Colonic mucosa (tissue), 4 donors: ENCODE results near the gene PCDH15. TPM values are rescaled to one million over a fixed set of nuclear protein-coding genes. Genes with fewer than 3 reads are reported as not detected.

Experiments
- DNase-seq: peaks from one replicate; pipeline ENCODE4 v3.0.0-alpha.2; 2020
- H3K27ac ChIP-seq: fragments of 200-600 bp; one replicate; pipeline ENCODE4 v1.8.0; 2021
- H3K27me3 ChIP-seq: fragments of 200-600 bp; one replicate; pipeline ENCODE4 v1.8.0; 2021
- H3K36me3 ChIP-seq: fragments of 200-600 bp; one replicate; pipeline ENCODE4 v1.8.0; 2021
- H3K4me1 ChIP-seq: fragments of 200-600 bp; one replicate; pipeline ENCODE4 v1.8.0; 2021; ENCODE audit warnings: mild to moderate bottlenecking
- H3K4me3 ChIP-seq: fragments of 200-600 bp; one replicate; pipeline ENCODE4 v1.8.0; 2021
- H3K9ac ChIP-seq, 2 donors: one replicate each; pipeline ENCODE4 v1.7.0; 2013; ENCODE audit warnings: control low read depth in 2 of 2, low read depth in 2 of 2, low read length in 2 of 2
- H3K9me3 ChIP-seq: fragments of 200-600 bp; one replicate; pipeline ENCODE4 v1.8.0; 2021
- CTCF ChIP-seq: fragments of 200-600 bp; IDR thresholded peaks from one replicate; pipeline ENCODE4 v1.8.0; 2022; ENCODE audit warnings: antibody characterized with exemption, mild to moderate bottlenecking
- intact Hi-C: fragments of 100-400 bp; cut with DNase I; formaldehyde crosslinking; loops from one replicate; pipeline ENCODE4 v1.14.1; 2022
- total RNA-seq, 2 donors: library from RNA; stranded (reverse); fragmentation: NEBNext Ultra II Directional in 1 of 2; extraction: Animal tissue kit (Norgen Biotek cat#: 25700) in 1 of 2; gene quantifications; one replicate each; pipeline ENCODE4 v1.2.1, GENCODE V29; 2021
- donor health status: healthy.
- donor health status: DM: no; HTN: no; CAD: no.
- donor health status: DM: no; HTN: no; CAD: no.

PCDH15 gene
- total RNA-seq, 2 donors from 2014 or later, result not detected

GRCh38 chr10:54259104-54259503 is 541.9 kb downstream of the PCDH15 start:
- intact Hi-C loops, result no loop called here
- Histone ChIP-seq H3K4me3 (no peak overlapping the region), H3K36me3 (no peaks in the 10 kb centered on the region), H3K4me1 (no peaks in the 10 kb centered on the region), H3K9me3 (no peaks in the 10 kb centered on the region), H3K27me3 (no peaks in the 10 kb centered on the region), H3K27ac (no peak overlapping the region), H3K9ac (no peak overlapping the region)
- DNase-seq, result no peak
- TF ChIP-seq CTCF, result no peak

GRCh38 chr10:54234832-54235231 is 566.2 kb downstream of the PCDH15 start:
- no peak overlapping the region for H3K27ac ChIP-seq
- no peaks in the 10 kb centered on the region for H3K4me1 ChIP-seq
- no peak for DNase-seq
- no peak overlapping the region for H3K4me3 ChIP-seq
- TF ChIP-seq CTCF, result no peak
- intact Hi-C loops, result no loop called here
- no peak overlapping the region for H3K9ac ChIP-seq
- H3K36me3 ChIP-seq, result no peaks in the 10 kb centered on the region
- no peaks in the 10 kb centered on the region for H3K9me3 ChIP-seq
- no peaks in the 10 kb centered on the region for H3K27me3 ChIP-seq

GRCh38 chr10:54203401-54203800 is 597.6 kb downstream of the PCDH15 start:
- no peaks in the 10 kb centered on the region for H3K9me3 ChIP-seq
- H3K36me3 ChIP-seq, result no peaks in the 10 kb centered on the region
- H3K4me1 ChIP-seq, result no peaks in the 10 kb centered on the region
- H3K4me3 ChIP-seq, result no peak overlapping the region
- H3K27me3 ChIP-seq, result no peaks in the 10 kb centered on the region
- no peak for DNase-seq
- no peak overlapping the region for H3K27ac ChIP-seq
- intact Hi-C loops, result no loop called here
- H3K9ac ChIP-seq, result no peak overlapping the region
- no peak for TF ChIP-seq CTCF

- Histone ChIP-seq H3K36me3 (no peaks in the 10 kb centered on the region), H3K9me3 (peaks cover 3% of the 10 kb centered on the region), H3K27ac (no peak overlapping the region), H3K9ac (no peak overlapping the region), H3K27me3 (no peaks in the 10 kb centered on the region), H3K4me1 (no peaks in the 10 kb centered on the region), H3K4me3 (no peak overlapping the region)
- DNase-seq, result no peak
- intact Hi-C loops, result no loop called here
- no peak for TF ChIP-seq CTCF
These were observed 603.0 kb downstream of the PCDH15 start for GRCh38 chr10:54198051-54198450.

- no peak overlapping the region for H3K4me3 ChIP-seq
- no peak for TF ChIP-seq CTCF
- no peaks in the 10 kb centered on the region for H3K36me3 ChIP-seq
- intact Hi-C loops, result no loop called here
- H3K27ac ChIP-seq, result no peak overlapping the region
- H3K27me3 ChIP-seq, result no peaks in the 10 kb centered on the region
- no peaks in the 10 kb centered on the region for H3K4me1 ChIP-seq
- no peak for DNase-seq
- peaks cover 3% of the 10 kb centered on the region for H3K9me3 ChIP-seq
- H3K9ac ChIP-seq, result no peak overlapping the region
These were observed 606.2 kb downstream of the PCDH15 start for GRCh38 chr10:54194806-54195205.

- Histone ChIP-seq H3K9ac (no peak overlapping the region), H3K36me3 (no peaks in the 10 kb centered on the region), H3K9me3 (no peaks in the 10 kb centered on the region), H3K4me3 (no peak overlapping the region), H3K4me1 (no peaks in the 10 kb centered on the region), H3K27me3 (no peaks in the 10 kb centered on the region), H3K27ac (no peak overlapping the region)
- intact Hi-C loops, result no loop called here
- no peak for TF ChIP-seq CTCF
- DNase-seq, result no peak
These were observed 641.1 kb downstream of the PCDH15 start for GRCh38 chr10:54159924-54160323.
